H9 (cell line): ENCODE results near the gene CD3G. TPM values are rescaled to one million over a fixed set of nuclear protein-coding genes. Genes with fewer than 3 reads are reported as not detected.

ENCODE experiments used
- DNase-seq: peaks from one replicate; pipeline ENCODE4 v3.0.0-alpha.2; 2017
- H2AFZ ChIP-seq: one replicate; pipeline ENCODE4 v1.6.1; 2013; ENCODE audit warnings: mild to moderate bottlenecking, low read length, control low read depth, moderate library complexity
- H2AK5ac ChIP-seq: 2 replicates; pipeline ENCODE4 v1.6.1; 2013; ENCODE audit warnings: low read length, control low read depth, mixed read lengths; ENCODE audit not compliant: insufficient read length
- H2BK120ac ChIP-seq: one replicate; pipeline ENCODE4 v1.6.1; 2013; ENCODE audit warnings: low read depth, mild to moderate bottlenecking, low read length, control low read depth, inconsistent platforms; ENCODE audit not compliant: poor library complexity, severe bottlenecking
- H2BK12ac ChIP-seq: 2 replicates; pipeline ENCODE4 v1.6.1; 2013; ENCODE audit warnings: low read length, control low read depth, mixed read lengths, low read depth; ENCODE audit not compliant: insufficient read length
- H2BK15ac ChIP-seq: 2 replicates; pipeline ENCODE4 v1.6.1; 2013; ENCODE audit warnings: low read depth, low read length, control low read depth
- H2BK20ac ChIP-seq: one replicate; pipeline ENCODE4 v1.6.1; 2013; ENCODE audit warnings: low read depth, mild to moderate bottlenecking, low read length, control low read depth, inconsistent platforms; ENCODE audit not compliant: poor library complexity, severe bottlenecking
- H2BK5ac ChIP-seq: 2 replicates; pipeline ENCODE4 v1.6.1; 2013; ENCODE audit warnings: low read length, control low read depth, mixed read lengths; ENCODE audit not compliant: insufficient read length
- H3K14ac ChIP-seq: 2 replicates; pipeline ENCODE4 v1.6.1; 2013; ENCODE audit warnings: low read length, control low read depth; ENCODE audit not compliant: insufficient read depth
- H3K18ac ChIP-seq: 2 replicates; pipeline ENCODE4 v1.6.1; 2013; ENCODE audit warnings: low read depth, mild to moderate bottlenecking, mixed read lengths, low read length, control low read depth; ENCODE audit not compliant: insufficient read length
- H3K23ac ChIP-seq: 2 replicates; pipeline ENCODE4 v1.6.1; 2013; ENCODE audit warnings: low read length, control low read depth, mixed read lengths, low read depth; ENCODE audit not compliant: insufficient read length
- H3K23me2 ChIP-seq: 2 replicates; pipeline ENCODE4 v1.6.1; 2013; ENCODE audit warnings: low read depth, mild to moderate bottlenecking, mixed read lengths, low read length, control low read depth; ENCODE audit not compliant: insufficient read length, poor library complexity, severe bottlenecking
- H3K27ac ChIP-seq: 2 replicates; pipeline ENCODE4 v1.5.1; 2013; ENCODE audit warnings: low read length, control low read depth, mixed read lengths, low read depth; ENCODE audit not compliant: insufficient read length
- H3K27me3 ChIP-seq: 2 replicates; pipeline ENCODE4 v1.6.1; 2013; ENCODE audit warnings: low read length, control low read depth, inconsistent platforms; ENCODE audit not compliant: insufficient read depth
- H3K4ac ChIP-seq: 2 replicates; pipeline ENCODE4 v1.6.1; 2013; ENCODE audit warnings: low read depth, mild to moderate bottlenecking, control low read depth, inconsistent platforms, low read length, moderate library complexity
- H3K4me1 ChIP-seq: 2 replicates; pipeline ENCODE4 v1.6.1; 2013; ENCODE audit warnings: low read length, control low read depth, inconsistent platforms; ENCODE audit not compliant: insufficient read depth
- H3K4me2 ChIP-seq: 2 replicates; pipeline ENCODE4 v1.6.1; 2013; ENCODE audit warnings: low read length, control low read depth, mixed read lengths; ENCODE audit not compliant: insufficient read length, insufficient read depth
- H3K56ac ChIP-seq: 2 replicates; pipeline ENCODE4 v1.6.1; 2013; ENCODE audit warnings: low read depth, mild to moderate bottlenecking, mixed read lengths, low read length, control low read depth; ENCODE audit not compliant: insufficient read length
- H3K79me1 ChIP-seq: 2 replicates; pipeline ENCODE4 v1.6.1; 2013; ENCODE audit warnings: low read depth, mild to moderate bottlenecking, moderate library complexity, low read length, control low read depth, inconsistent platforms; ENCODE audit not compliant: insufficient read depth, poor library complexity, severe bottlenecking
- H3K79me2 ChIP-seq: 2 replicates; pipeline ENCODE4 v1.6.1; 2013; ENCODE audit warnings: low read length, control low read depth, inconsistent platforms; ENCODE audit not compliant: insufficient read depth
- H3K9ac ChIP-seq: 2 replicates; pipeline ENCODE4 v1.6.1; 2013; ENCODE audit warnings: low read length, control low read depth, mixed read lengths; ENCODE audit not compliant: insufficient read length; ENCODE audit errors: extremely low read depth
- H3K9me3 ChIP-seq: one replicate; pipeline ENCODE4 v1.6.1; 2013; ENCODE audit warnings: low read depth, low read length, inconsistent platforms; ENCODE audit not compliant: control insufficient read depth
- H3T11ph ChIP-seq: one replicate; pipeline ENCODE4 v1.6.1; 2013; ENCODE audit warnings: mild to moderate bottlenecking, low read length, control low read depth, inconsistent platforms
- H4K20me1 ChIP-seq: one replicate; pipeline ENCODE4 v1.6.1; 2013; ENCODE audit not compliant: control insufficient read depth, insufficient read length, insufficient read depth
- H4K5ac ChIP-seq: 2 replicates; pipeline ENCODE4 v1.6.1; 2013; ENCODE audit warnings: low read depth, mild to moderate bottlenecking, mixed read lengths, low read length, control low read depth; ENCODE audit not compliant: insufficient read length
- H4K8ac ChIP-seq: replicated peaks from 2 replicates; pipeline ENCODE4 v1.6.1; 2013; ENCODE audit warnings: low read length, control low read depth, mixed read lengths, low read depth; ENCODE audit not compliant: insufficient read length
- H4K91ac ChIP-seq: 2 replicates; pipeline ENCODE4 v1.6.1; 2013; ENCODE audit warnings: low read depth, mild to moderate bottlenecking, moderate library complexity, mixed read lengths, low read length, control low read depth; ENCODE audit not compliant: insufficient read length
- H3K27ac Mint-ChIP-seq, 3 experiments: 2 replicates in 2 of 3; 3 replicates in 1 of 3; pipeline ENCODE4 v1.8.0; 2020 to 2021; ENCODE audit warnings: mixed read lengths in 3 of 3, mild to moderate bottlenecking in 1 of 3, moderate library complexity in 1 of 3
- H3K27me3 Mint-ChIP-seq: 2 replicates; pipeline ENCODE4 v1.8.0; 2021; ENCODE audit warnings: low read depth, mild to moderate bottlenecking, moderate library complexity, mixed read lengths
- H3K36me3 Mint-ChIP-seq, 3 experiments: 2 replicates in 2 of 3; 3 replicates in 1 of 3; pipeline ENCODE4 v1.8.0; 2020 to 2021; ENCODE audit warnings: low read depth in 3 of 3, mixed read lengths in 3 of 3; ENCODE audit not compliant: insufficient read depth in 1 of 3
- H3K4me1 Mint-ChIP-seq, 2 experiments: 2 replicates each; pipeline ENCODE4 v1.8.0; 2020; ENCODE audit warnings: mixed read lengths in 2 of 2
- H3K4me3 Mint-ChIP-seq, 2 experiments: 2 replicates in 1 of 2; 3 replicates in 1 of 2; pipeline ENCODE4 v1.8.0; 2020 to 2021; ENCODE audit warnings: mild to moderate bottlenecking in 2 of 2, mixed read lengths in 2 of 2, moderate library complexity in 1 of 2
- H3K9me3 Mint-ChIP-seq, 2 experiments: 2 replicates in 1 of 2; 3 replicates in 1 of 2; pipeline ENCODE4 v1.8.0; 2020; ENCODE audit warnings: mild to moderate bottlenecking in 2 of 2, mixed read lengths in 2 of 2, moderate library complexity in 1 of 2
- whole genome bisulfite sequencing: extraction: QIAGEN DNeasy Blood & Tissue Kit; methylation state at CpG from one replicate; pipeline ENCODE4 v1.1.7; 2013; ENCODE audit warnings: missing lambda C conversion rate, low lambda C conversion rate, mixed read lengths; ENCODE audit not compliant: insufficient read length; ENCODE audit errors: extremely low coverage; 5-methylcytosine and 5-hydroxymethylcytosine counted together
- total RNA-seq: library from RNA; stranded (reverse); gene quantifications from 2 replicates; pipeline ENCODE4 v1.2.1, GENCODE V29; 2021
- TF ChIP-seq, protein P1 (sequence below): fragments of 200-600 bp; sonication (generic); conservative IDR thresholded peaks from 3 replicates; pipeline ENCODE4 v1.8.0; 2021; ENCODE audit warnings: antibody characterized with exemption, mild to moderate bottlenecking

CD3G gene
- total RNA-seq, 1 experiment from 2014 or later = not detected

GRCh38 chr11:118370774-118371173, 26.6 kb downstream of the CD3G start:
- Histone ChIP-seq H3K79me1 (no peaks in the 10 kb centered on the region), H3K79me2 (no peaks in the 10 kb centered on the region), H2BK20ac (no peak overlapping the region), H3K14ac (no peak overlapping the region), H2BK12ac (no peak overlapping the region), H2BK15ac (no peak overlapping the region), H3K4me1 (no peaks in the 10 kb centered on the region), H4K8ac (no peak overlapping the region), H3K27me3 (no peaks in the 10 kb centered on the region), H3K27ac (no peak overlapping the region), H3K23ac (no peak overlapping the region), H2BK5ac (no peak overlapping the region), H3T11ph (no peak overlapping the region), H3K4ac (no peak overlapping the region), H3K9ac (no peak overlapping the region), H2AFZ (no peak overlapping the region), H3K4me2 (no peak overlapping the region), H4K5ac (no peak overlapping the region), H3K23me2 (no peaks in the 10 kb centered on the region), H2AK5ac (no peak overlapping the region), H4K20me1 (no peaks in the 10 kb centered on the region), H3K56ac (no peak overlapping the region), H3K9me3 (no peaks in the 10 kb centered on the region), H2BK120ac (no peak overlapping the region), H4K91ac (no peak overlapping the region), H3K18ac (no peak overlapping the region)
- Mint-ChIP-seq H3K4me3 (no peak overlapping the region), H3K27ac (no peak overlapping the region), H3K36me3 (peaks cover 23 to 78% (median 72%) of the 10 kb centered on the region in 3 experiments; a peak in 6 of 7 replicates), H3K27me3 (no peaks in the 10 kb centered on the region), H3K9me3 (no peaks in the 10 kb centered on the region), H3K4me1 (no peaks in the 10 kb centered on the region)
- no CpG with 5 or more reads among the region's 4 CpGs for WGBS
- no peak for DNase-seq
- TF ChIP-seq, protein P1, sequence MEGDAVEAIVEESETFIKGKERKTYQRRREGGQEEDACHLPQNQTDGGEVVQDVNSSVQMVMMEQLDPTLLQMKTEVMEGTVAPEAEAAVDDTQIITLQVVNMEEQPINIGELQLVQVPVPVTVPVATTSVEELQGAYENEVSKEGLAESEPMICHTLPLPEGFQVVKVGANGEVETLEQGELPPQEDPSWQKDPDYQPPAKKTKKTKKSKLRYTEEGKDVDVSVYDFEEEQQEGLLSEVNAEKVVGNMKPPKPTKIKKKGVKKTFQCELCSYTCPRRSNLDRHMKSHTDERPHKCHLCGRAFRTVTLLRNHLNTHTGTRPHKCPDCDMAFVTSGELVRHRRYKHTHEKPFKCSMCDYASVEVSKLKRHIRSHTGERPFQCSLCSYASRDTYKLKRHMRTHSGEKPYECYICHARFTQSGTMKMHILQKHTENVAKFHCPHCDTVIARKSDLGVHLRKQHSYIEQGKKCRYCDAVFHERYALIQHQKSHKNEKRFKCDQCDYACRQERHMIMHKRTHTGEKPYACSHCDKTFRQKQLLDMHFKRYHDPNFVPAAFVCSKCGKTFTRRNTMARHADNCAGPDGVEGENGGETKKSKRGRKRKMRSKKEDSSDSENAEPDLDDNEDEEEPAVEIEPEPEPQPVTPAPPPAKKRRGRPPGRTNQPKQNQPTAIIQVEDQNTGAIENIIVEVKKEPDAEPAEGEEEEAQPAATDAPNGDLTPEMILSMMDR = no peak
